Panc1 (cell line): Measurements from ENCODE around the gene ELAVL1. TPM values are rescaled to one million over a fixed set of nuclear protein-coding genes. Genes with fewer than 3 reads are reported as not detected.

Experiments
- ATAC-seq: fragments of 200-7000 bp; cut with Tn5 transposase; 2 replicates; pipeline ENCODE4 v1.9.1; 2020; ENCODE audit warnings: mild to moderate bottlenecking, moderate library complexity
- BruUV-seq: library from RNA; stranded (reverse); fragments of 400-500 nt; replicated peaks from 2 replicates; lab custom pipeline; 2021; lab: Mats Ljungman, UMichigan
- CTCF ChIA-PET: fragments of 300-600 bp; sonication (Branson Sonifier 250); formaldehyde crosslinking; loops from one replicate; lab custom pipeline; 2022; ENCODE audit warnings: antibody characterized with exemption; lab: Charles Lee
- POLR2A ChIA-PET: fragments of 300-600 bp; sonication (Branson Sonifier 250); formaldehyde crosslinking; loops from one replicate; lab custom pipeline; 2022; ENCODE audit warnings: antibody characterized with exemption; lab: Charles Lee
- DNase-seq: peaks from one replicate; pipeline ENCODE4 v3.0.0-alpha.2; 2010; ENCODE audit warnings: low read depth, low spot score
- H3K27ac ChIP-seq: 2 replicates; pipeline ENCODE4 v1.5.1; 2011; ENCODE audit warnings: mild to moderate bottlenecking, low read length, inconsistent platforms
- H3K27me3 ChIP-seq: fragments of 200-500 bp; sonication (Bioruptor generic); 2 replicates; pipeline ENCODE4 v1.6.0; 2014; ENCODE audit warnings: low read length, inconsistent platforms; ENCODE audit not compliant: control insufficient read depth, insufficient read depth
- H3K36me3 ChIP-seq: fragments of 200-500 bp; sonication (Bioruptor generic); 2 replicates; pipeline ENCODE4 v1.5.1; 2014; ENCODE audit warnings: inconsistent platforms, mild to moderate bottlenecking, low read length, moderate library complexity; ENCODE audit not compliant: control insufficient read depth, insufficient read depth
- H3K4me1 ChIP-seq: 2 replicates; pipeline ENCODE4 v1.5.1; 2011; ENCODE audit warnings: inconsistent platforms, mild to moderate bottlenecking, low read length, moderate library complexity; ENCODE audit not compliant: control insufficient read depth, insufficient read depth
- H3K4me3 ChIP-seq, 2 experiments: 2 replicates each; pipeline ENCODE4 v1.5.1; 2011 to 2012; ENCODE audit warnings: low read depth in 2 of 2, low read length in 2 of 2, mild to moderate bottlenecking in 2 of 2, inconsistent platforms in 1 of 2, moderate library complexity in 1 of 2
- H3K9me3 ChIP-seq: fragments of 200-500 bp; sonication (Bioruptor generic); 2 replicates; pipeline ENCODE4 v1.5.1; 2014; ENCODE audit warnings: low read depth, mild to moderate bottlenecking, inconsistent platforms, low read length, moderate library complexity; ENCODE audit not compliant: control insufficient read depth, insufficient read depth
- CTCF ChIP-seq: fragments of 450-650 bp; IDR thresholded peaks from 2 replicates; pipeline ENCODE4 v1.5.1; 2017; ENCODE audit warnings: mild to moderate bottlenecking
- POLR2AphosphoS5 ChIP-seq: IDR thresholded peaks from 2 replicates; pipeline ENCODE4 v1.6.1; 2012; ENCODE audit warnings: mild to moderate bottlenecking, low read depth, low read length, moderate library complexity
- REST ChIP-seq, 2 experiments: IDR thresholded peaks; 2 replicates each; pipeline ENCODE4 v1.6.1; 2011 to 2012; ENCODE audit warnings: low read depth in 2 of 2, control low read depth in 1 of 2, low read length in 1 of 2, mild to moderate bottlenecking in 1 of 2, moderate library complexity in 1 of 2; ENCODE audit not compliant: insufficient read depth in 1 of 2
- SIN3A ChIP-seq: IDR thresholded peaks from 2 replicates; pipeline ENCODE4 v1.6.1; 2012; ENCODE audit warnings: low read depth, mild to moderate bottlenecking, low read length, moderate library complexity, borderline replicate concordance; ENCODE audit not compliant: insufficient read depth
- TCF7L2 ChIP-seq: IDR thresholded peaks from 2 replicates; pipeline ENCODE4 v1.6.1; 2011; ENCODE audit warnings: mild to moderate bottlenecking, low read depth, low read length, inconsistent platforms
- in situ Hi-C: cut with HindIII; loops from 2 replicates; pipeline ENCODE4 v1.10.0; 2016; ENCODE audit warnings: low sequenced_read_pairs, low pct_unique_long_range_greater_than_20kb
- intact Hi-C: fragments of 100-400 bp; cut with micrococcal nuclease; formaldehyde crosslinking; loops from one replicate; pipeline ENCODE4 v1.10.0; 2022; ENCODE audit not compliant: unreplicated experiment
- total RNA-seq: library from RNA; stranded (reverse); gene quantifications from one replicate; pipeline ENCODE4 v1.2.1, GENCODE V29; 2021; ENCODE audit not compliant: unreplicated experiment

Gene ELAVL1
- total RNA-seq, 1 experiment from 2014 or later = 123 TPM

GRCh38 chr19:7977723-7978040, 27.8 kb downstream of the ELAVL1 start:
- ChIA-PET POLR2A (interaction anchor here (0.6 kb wide), 1 partner anchor 9 kb away, joined by 3 read pairs; no protein-coding TSS in a partner anchor), CTCF (no interaction called here)
- in situ Hi-C loops = no loop called here
- Histone ChIP-seq H3K9me3 (no peaks in the 10 kb centered on the region), H3K4me3 (no peak overlapping the region), H3K36me3 (peaks cover 3% of the 10 kb centered on the region), H3K27me3 (no peaks in the 10 kb centered on the region), H3K4me1 (no peaks in the 10 kb centered on the region), H3K27ac (no peak overlapping the region)
- BruUV-seq = no TSS peak
- TF ChIP-seq REST (IDR thresholded peaks at IDR 0.05; ENCODE audit: insufficient read depth in 1 of 2, low read depth in 2 of 2, low read length in 1 of 2) (no peak), POLR2AphosphoS5 (no peak), CTCF (no peak), TCF7L2 (no peak)
- no peak for DNase-seq
- intact Hi-C loops = no loop called here
- ATAC-seq = no peak

DNA sequence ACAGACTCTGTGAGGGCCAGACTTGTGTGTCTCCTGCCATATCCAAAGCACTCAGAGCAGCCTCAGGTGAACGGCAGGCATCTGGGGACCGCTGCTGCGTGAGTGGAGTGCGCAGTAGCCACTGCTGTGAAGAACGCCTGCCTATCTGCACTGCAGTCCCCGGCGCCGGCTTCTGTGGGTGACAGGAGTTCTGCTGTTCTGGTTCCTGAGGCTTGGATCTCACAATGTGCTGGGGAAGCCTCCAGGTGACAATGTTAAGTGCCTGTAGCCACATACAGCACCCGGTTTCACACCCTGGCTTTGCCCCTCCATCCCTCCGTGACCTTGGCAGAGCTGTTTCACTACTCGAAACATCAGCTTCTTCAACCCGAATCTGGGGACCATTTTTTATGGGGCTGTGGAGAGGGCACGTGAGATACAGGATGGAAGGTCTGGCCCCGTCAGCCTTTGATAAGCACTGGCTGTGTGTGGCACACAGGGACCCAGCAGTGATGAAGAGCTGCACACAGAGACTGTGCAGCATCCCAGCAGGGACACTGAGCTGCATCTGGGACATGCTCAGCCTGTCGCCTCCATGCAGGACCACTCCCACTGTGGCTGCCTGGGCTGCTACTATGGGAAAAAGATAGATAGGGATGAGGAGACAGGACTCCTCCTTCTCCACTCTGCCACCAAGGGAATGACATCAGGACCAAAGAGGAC, 28.3 kb downstream of the ELAVL1 start:
- no peak overlapping the region for H3K4me3 ChIP-seq
- no peak for ATAC-seq
- in situ Hi-C loops (no loop called here), intact Hi-C loops (no loop called here)
- no peak overlapping the region for H3K27ac ChIP-seq
- CTCF ChIA-PET = no interaction called here
- H3K36me3 ChIP-seq = peaks cover 3% of the 10 kb centered on the region
- no peak for TF ChIP-seq REST (IDR thresholded peaks at IDR 0.05; ENCODE audit: insufficient read depth in 1 of 2, low read depth in 2 of 2, low read length in 1 of 2)
- TF ChIP-seq SIN3A = no peak
- no peak for TF ChIP-seq TCF7L2
- TF ChIP-seq POLR2AphosphoS5 = no peak
- no peak for TF ChIP-seq CTCF
- no TSS peak for BruUV-seq
- no peak for DNase-seq
- POLR2A ChIA-PET = no interaction called here
- no peaks in the 10 kb centered on the region for H3K9me3 ChIP-seq
- H3K4me1 ChIP-seq = no peaks in the 10 kb centered on the region
- H3K27me3 ChIP-seq = no peaks in the 10 kb centered on the region
